NCI-H2107 (cell line): ENCODE measurements around the gene MCOLN1.
A peak's percentile ranks its signal among the peaks of the same experiment; 100 is the strongest.

Experiments
- DNase-seq: peaks from one replicate; lab custom pipeline; 2025; lab: John Stamatoyannopoulos, UW

MCOLN1 gene

GRCh38 chr19:7522072-7522922 is at the start of gene MCOLN1:
MCOLN1 (plus strand) TSS chr19:7522624; CDS start chr19:7522751, 127 bp downstream.
- DNase-seq, result peak; percentile 98

- no peak for DNase-seq
Observed at GRCh38 chr19:7475665-7476064, 46.8 kb upstream of the MCOLN1 start.

GRCh38 chr19:7476241-7476640 is 46.2 kb upstream of the MCOLN1 start:
- DNase-seq, result no peak

GRCh38 chr19:7476777-7477494 is 45.5 kb upstream of the MCOLN1 start:
- DNase-seq, result no peak

- no peak for DNase-seq
Observed at GRCh38 chr19:7477758-7478157, 44.7 kb upstream of the MCOLN1 start.

- no peak for DNase-seq
Observed at GRCh38 chr19:7478173-7478842, 44.1 kb upstream of the MCOLN1 start.

- no peak for DNase-seq
Observed at GRCh38 chr19:7478843-7479227, 43.6 kb upstream of the MCOLN1 start.

- DNase-seq, result no peak
Observed at GRCh38 chr19:7480222-7480969, 42.0 kb upstream of the MCOLN1 start.

GRCh38 chr19:7480970-7481255 is 41.5 kb upstream of the MCOLN1 start:
- no peak for DNase-seq

GRCh38 chr19:7482584-7483439 is 39.6 kb upstream of the MCOLN1 start:
- no peak for DNase-seq

- DNase-seq, result no peak
Observed at GRCh38 chr19:7483720-7484201, 38.7 kb upstream of the MCOLN1 start.

- no peak for DNase-seq
Observed at GRCh38 chr19:7486923-7487322, 35.5 kb upstream of the MCOLN1 start.

GRCh38 chr19:7488736-7489353 is 33.6 kb upstream of the MCOLN1 start, which contains the start of gene PEX11G:
PEX11G (minus strand) TSS chr19:7489035; CDS start chr19:7489010, 25 bp downstream.
- peak; percentile 74 for DNase-seq

- DNase-seq, result no peak
Observed at GRCh38 chr19:7489609-7490044, 32.8 kb upstream of the MCOLN1 start.

- no peak for DNase-seq
Observed at GRCh38 chr19:7492142-7492541, 30.3 kb upstream of the MCOLN1 start.

- no peak for DNase-seq
Observed at GRCh38 chr19:7492558-7492957, 29.9 kb upstream of the MCOLN1 start.

- DNase-seq, result no peak
Observed at GRCh38 chr19:7494416-7495098, 27.9 kb upstream of the MCOLN1 start.

- no peak for DNase-seq
Observed at GRCh38 chr19:7497292-7497691, 25.1 kb upstream of the MCOLN1 start.

GRCh38 chr19:7500811-7501450 is 21.5 kb upstream of the MCOLN1 start:
- peak; percentile 48 for DNase-seq
